Suprapubic skin (tissue), 4 donors: ENCODE data around the gene DST. TPM values are rescaled to one million over a fixed set of nuclear protein-coding genes. Genes with fewer than 3 reads are reported as not detected.

Source experiments
- DNase-seq, 2 donors: peaks; one replicate each; pipeline ENCODE4 v3.0.0-alpha.2; 2019; ENCODE audit warnings: low spot score in 2 of 2
- H3K27ac ChIP-seq: fragments of 200-600 bp; sonication (generic); one replicate; pipeline ENCODE4 v1.5.1; 2019
- H3K27me3 ChIP-seq: fragments of 200-600 bp; sonication (generic); one replicate; pipeline ENCODE4 v1.5.1; 2019
- H3K36me3 ChIP-seq: fragments of 200-600 bp; sonication (generic); one replicate; pipeline ENCODE4 v1.5.1; 2019
- H3K4me1 ChIP-seq: fragments of 200-600 bp; sonication (generic); one replicate; pipeline ENCODE4 v1.5.1; 2019
- H3K4me3 ChIP-seq: fragments of 200-600 bp; sonication (generic); one replicate; pipeline ENCODE4 v1.5.1; 2019; ENCODE audit warnings: mild to moderate bottlenecking
- H3K9me3 ChIP-seq: fragments of 200-600 bp; sonication (generic); one replicate; pipeline ENCODE4 v1.5.1; 2019
- CTCF ChIP-seq, 2 donors: fragments of 200-600 bp in 1 of 2; fragments of 450-650 bp in 1 of 2; sonication (generic) in 1 of 2; IDR thresholded peaks; one replicate each; pipeline ENCODE4 v1.5.1; 2016 to 2019; ENCODE audit warnings: antibody characterized with exemption in 2 of 2, mild to moderate bottlenecking in 1 of 2, moderate library complexity in 1 of 2
- EP300 ChIP-seq: sonication (generic); formaldehyde crosslinking; IDR thresholded peaks from one replicate; pipeline ENCODE4 v1.6.1; 2017; ENCODE audit warnings: antibody characterized with exemption
- POLR2A ChIP-seq, 2 donors: fragments of 450-650 bp; IDR thresholded peaks; one replicate each; pipeline ENCODE4 v1.6.1; 2017; ENCODE audit warnings: antibody characterized with exemption in 2 of 2, mild to moderate bottlenecking in 2 of 2, moderate library complexity in 2 of 2
- POLR2AphosphoS5 ChIP-seq, 3 donors: sonication (generic); formaldehyde crosslinking; IDR thresholded peaks; one replicate each; pipeline ENCODE4 v1.6.1; 2017; ENCODE audit warnings: antibody characterized with exemption in 3 of 3
- WGBS: methylation state at CpG from one replicate; pipeline ENCODE4 v1.1.5; 2018; 5-methylcytosine and 5-hydroxymethylcytosine counted together
- total RNA-seq, 4 donors: library from RNA; depleted of rRNA; stranded (reverse); fragments of >200 nt; gene quantifications; one replicate each; pipeline ENCODE4 v1.1.0, GENCODE V29; 2016

The DST gene
- total RNA-seq, 4 donors from 2014 or later: 637 to 1,048 (median 751) TPM

GRCh38 chr6:56671651-56672461, 29.2 kb upstream of the DST start:
- 31% methylated on average over 6 of the region's 6 CpGs for WGBS
- Histone ChIP-seq H3K36me3 (no peaks in the 10 kb centered on the region), H3K9me3 (no peaks in the 10 kb centered on the region), H3K27ac (peak overlapping the region; percentile 80), H3K27me3 (no peaks in the 10 kb centered on the region), H3K4me3 (no peak overlapping the region), H3K4me1 (peaks cover 27% of the 10 kb centered on the region)
- TF ChIP-seq POLR2A (IDR thresholded peaks at IDR 0.05): no peak
- TF ChIP-seq EP300: no peak
- TF ChIP-seq CTCF (IDR thresholded peaks at IDR 0.05): no peak
- no peak for TF ChIP-seq POLR2AphosphoS5 (IDR thresholded peaks at IDR 0.05)
- DNase-seq: no peak

- peaks cover 27% of the 10 kb centered on the region for H3K4me1 ChIP-seq
- no peak for DNase-seq
- H3K4me3 ChIP-seq: no peak overlapping the region
- TF ChIP-seq POLR2AphosphoS5 (IDR thresholded peaks at IDR 0.05) (no peak), EP300 (no peak), CTCF (IDR thresholded peaks at IDR 0.05) (no peak), POLR2A (IDR thresholded peaks at IDR 0.05) (no peak)
- H3K27me3 ChIP-seq: no peaks in the 10 kb centered on the region
- H3K27ac ChIP-seq: peak overlapping the region; percentile 80
- no peaks in the 10 kb centered on the region for H3K9me3 ChIP-seq
- H3K36me3 ChIP-seq: no peaks in the 10 kb centered on the region
- WGBS: 45% methylated on average over 1 of the region's 1 CpG
Measured at GRCh38 chr6:56671160-56671559, 28.5 kb upstream of the DST start.

GRCh38 chr6:56669041-56669440, 26.4 kb upstream of the DST start:
- Histone ChIP-seq H3K27ac (peak overlapping the region; percentile 34), H3K4me1 (peaks cover 31% of the 10 kb centered on the region), H3K27me3 (no peaks in the 10 kb centered on the region), H3K36me3 (no peaks in the 10 kb centered on the region), H3K9me3 (no peaks in the 10 kb centered on the region), H3K4me3 (no peak overlapping the region)
- WGBS: 82% methylated on average over 2 of the region's 2 CpGs
- no peak for DNase-seq
- TF ChIP-seq POLR2A (IDR thresholded peaks at IDR 0.05) (no peak), POLR2AphosphoS5 (IDR thresholded peaks at IDR 0.05) (no peak), CTCF (IDR thresholded peaks at IDR 0.05) (no peak), EP300 (no peak)

- Histone ChIP-seq H3K27me3 (no peaks in the 10 kb centered on the region), H3K27ac (peak overlapping the region; percentile 3), H3K36me3 (no peaks in the 10 kb centered on the region), H3K9me3 (no peaks in the 10 kb centered on the region), H3K4me1 (peaks cover 31% of the 10 kb centered on the region), H3K4me3 (no peak overlapping the region)
- 57% methylated on average over 4 of the region's 4 CpGs for WGBS
- DNase-seq: no peak
- TF ChIP-seq POLR2AphosphoS5 (IDR thresholded peaks at IDR 0.05): no peak
- no peak for TF ChIP-seq EP300
- TF ChIP-seq CTCF (IDR thresholded peaks at IDR 0.05): no peak
- TF ChIP-seq POLR2A (IDR thresholded peaks at IDR 0.05): no peak
Measured at GRCh38 chr6:56668158-56668557, 25.5 kb upstream of the DST start.

- no peaks in the 10 kb centered on the region for H3K27me3 ChIP-seq
- no peaks in the 10 kb centered on the region for H3K9me3 ChIP-seq
- no peak overlapping the region for H3K27ac ChIP-seq
- H3K4me3 ChIP-seq: no peak overlapping the region
- no peak for DNase-seq
- H3K36me3 ChIP-seq: no peaks in the 10 kb centered on the region
- H3K4me1 ChIP-seq: peaks cover 37% of the 10 kb centered on the region
- WGBS: 33% methylated on average over 3 of the region's 3 CpGs
- TF ChIP-seq EP300 (no peak), CTCF (IDR thresholded peaks at IDR 0.05) (no peak), POLR2AphosphoS5 (IDR thresholded peaks at IDR 0.05) (no peak), POLR2A (IDR thresholded peaks at IDR 0.05) (no peak)
Measured at GRCh38 chr6:56667336-56667735, 24.6 kb upstream of the DST start.
